Measurements from ENCODE around the gene MEIS1. TPM values are rescaled to one million over a fixed set of nuclear protein-coding genes. Genes with fewer than 3 reads are reported as not detected.
A peak's percentile ranks its signal among the peaks of the same experiment; 100 is the strongest.

Gene MEIS1
- total and polyA plus RNA-seq, 2 experiments from 2014 or later = 0.16 to 0.28 TPM

DNA sequence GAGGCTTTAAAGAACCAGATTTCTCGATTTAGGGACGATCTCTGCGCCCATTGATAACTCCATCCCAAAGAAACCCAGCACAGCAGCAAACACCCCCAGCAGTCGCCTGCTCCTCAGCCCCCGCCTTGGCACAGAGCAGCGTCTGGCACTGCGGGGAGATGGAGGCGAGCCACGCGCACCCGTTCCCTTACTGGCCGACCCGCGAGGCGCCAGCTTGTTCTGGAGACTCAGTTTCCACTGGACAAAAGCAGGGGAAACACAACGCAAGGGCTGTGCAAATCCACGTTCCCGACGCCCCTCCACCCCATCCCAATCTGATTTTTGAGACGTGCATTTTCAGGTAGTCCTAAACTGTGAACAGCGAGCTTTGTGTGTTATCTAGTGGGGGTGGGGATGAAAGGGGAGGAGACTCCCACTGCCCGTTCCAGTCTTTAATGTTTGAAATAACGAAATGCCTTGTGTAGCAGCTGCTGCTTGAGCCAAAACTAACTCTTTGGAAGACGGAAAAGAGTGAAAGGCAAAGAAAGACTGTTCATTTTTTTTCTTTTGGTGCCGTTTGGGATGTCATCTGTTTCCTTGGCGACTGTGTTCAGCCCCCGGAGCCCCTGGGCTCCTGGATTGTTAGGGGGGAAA, 143.2 kb downstream of the MEIS1 start (continued):
- TF ChIP-seq, protein P1, sequence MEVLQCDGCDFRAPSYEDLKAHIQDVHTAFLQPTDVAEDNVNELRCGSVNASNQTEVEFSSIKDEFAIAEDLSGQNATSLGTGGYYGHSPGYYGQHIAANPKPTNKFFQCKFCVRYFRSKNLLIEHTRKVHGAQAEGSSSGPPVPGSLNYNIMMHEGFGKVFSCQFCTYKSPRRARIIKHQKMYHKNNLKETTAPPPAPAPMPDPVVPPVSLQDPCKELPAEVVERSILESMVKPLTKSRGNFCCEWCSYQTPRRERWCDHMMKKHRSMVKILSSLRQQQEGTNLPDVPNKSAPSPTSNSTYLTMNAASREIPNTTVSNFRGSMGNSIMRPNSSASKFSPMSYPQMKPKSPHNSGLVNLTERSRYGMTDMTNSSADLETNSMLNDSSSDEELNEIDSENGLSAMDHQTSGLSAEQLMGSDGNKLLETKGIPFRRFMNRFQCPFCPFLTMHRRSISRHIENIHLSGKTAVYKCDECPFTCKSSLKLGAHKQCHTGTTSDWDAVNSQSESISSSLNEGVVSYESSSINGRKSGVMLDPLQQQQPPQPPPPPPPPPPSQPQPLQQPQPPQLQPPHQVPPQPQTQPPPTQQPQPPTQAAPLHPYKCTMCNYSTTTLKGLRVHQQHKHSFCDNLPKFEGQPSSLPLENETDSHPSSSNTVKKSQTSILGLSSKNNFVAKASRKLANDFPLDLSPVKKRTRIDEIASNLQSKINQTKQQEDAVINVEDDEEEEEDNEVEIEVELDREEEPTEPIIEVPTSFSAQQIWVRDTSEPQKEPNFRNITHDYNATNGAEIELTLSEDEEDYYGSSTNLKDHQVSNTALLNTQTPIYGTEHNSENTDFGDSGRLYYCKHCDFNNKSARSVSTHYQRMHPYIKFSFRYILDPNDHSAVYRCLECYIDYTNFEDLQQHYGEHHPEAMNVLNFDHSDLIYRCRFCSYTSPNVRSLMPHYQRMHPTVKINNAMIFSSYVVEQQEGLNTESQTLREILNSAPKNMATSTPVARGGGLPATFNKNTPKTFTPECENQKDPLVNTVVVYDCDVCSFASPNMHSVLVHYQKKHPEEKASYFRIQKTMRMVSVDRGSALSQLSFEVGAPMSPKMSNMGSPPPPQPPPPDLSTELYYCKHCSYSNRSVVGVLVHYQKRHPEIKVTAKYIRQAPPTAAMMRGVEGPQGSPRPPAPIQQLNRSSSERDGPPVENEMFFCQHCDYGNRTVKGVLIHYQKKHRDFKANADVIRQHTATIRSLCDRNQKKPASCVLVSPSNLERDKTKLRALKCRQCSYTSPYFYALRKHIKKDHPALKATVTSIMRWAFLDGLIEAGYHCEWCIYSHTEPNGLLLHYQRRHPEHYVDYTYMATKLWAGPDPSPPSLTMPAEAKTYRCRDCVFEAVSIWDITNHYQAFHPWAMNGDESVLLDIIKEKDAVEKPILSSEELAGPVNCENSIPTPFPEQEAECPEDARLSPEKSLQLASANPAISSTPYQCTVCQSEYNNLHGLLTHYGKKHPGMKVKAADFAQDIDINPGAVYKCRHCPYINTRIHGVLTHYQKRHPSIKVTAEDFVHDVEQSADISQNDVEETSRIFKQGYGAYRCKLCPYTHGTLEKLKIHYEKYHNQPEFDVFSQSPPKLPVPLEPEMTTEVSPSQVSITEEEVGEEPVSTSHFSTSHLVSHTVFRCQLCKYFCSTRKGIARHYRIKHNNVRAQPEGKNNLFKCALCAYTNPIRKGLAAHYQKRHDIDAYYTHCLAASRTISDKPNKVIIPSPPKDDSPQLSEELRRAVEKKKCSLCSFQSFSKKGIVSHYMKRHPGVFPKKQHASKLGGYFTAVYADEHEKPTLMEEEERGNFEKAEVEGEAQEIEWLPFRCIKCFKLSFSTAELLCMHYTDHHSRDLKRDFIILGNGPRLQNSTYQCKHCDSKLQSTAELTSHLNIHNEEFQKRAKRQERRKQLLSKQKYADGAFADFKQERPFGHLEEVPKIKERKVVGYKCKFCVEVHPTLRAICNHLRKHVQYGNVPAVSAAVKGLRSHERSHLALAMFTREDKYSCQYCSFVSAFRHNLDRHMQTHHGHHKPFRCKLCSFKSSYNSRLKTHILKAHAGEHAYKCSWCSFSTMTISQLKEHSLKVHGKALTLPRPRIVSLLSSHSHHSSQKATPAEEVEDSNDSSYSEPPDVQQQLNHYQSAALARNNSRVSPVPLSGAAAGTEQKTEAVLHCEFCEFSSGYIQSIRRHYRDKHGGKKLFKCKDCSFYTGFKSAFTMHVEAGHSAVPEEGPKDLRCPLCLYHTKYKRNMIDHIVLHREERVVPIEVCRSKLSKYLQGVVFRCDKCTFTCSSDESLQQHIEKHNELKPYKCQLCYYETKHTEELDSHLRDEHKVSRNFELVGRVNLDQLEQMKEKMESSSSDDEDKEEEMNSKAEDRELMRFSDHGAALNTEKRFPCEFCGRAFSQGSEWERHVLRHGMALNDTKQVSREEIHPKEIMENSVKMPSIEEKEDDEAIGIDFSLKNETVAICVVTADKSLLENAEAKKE (CRISPR knock-in tag; IDR thresholded peaks at IDR 0.05) = no peak
- no peak for TF ChIP-seq ZNF331 (CRISPR knock-in tag; IDR thresholded peaks at IDR 0.05; ENCODE audit: low read depth)

GRCh38 chr2:66578687-66579106, 143.8 kb downstream of the MEIS1 start:
- Histone ChIP-seq H3K4me2 (peak overlapping the region; percentile 86), H3K27ac (ENCODE audit: low read depth) (no peak overlapping the region)

More at GRCh38 chr2:66578687-66579106, 143.8 kb downstream of the MEIS1 start:
- TF ChIP-seq, protein P2, sequence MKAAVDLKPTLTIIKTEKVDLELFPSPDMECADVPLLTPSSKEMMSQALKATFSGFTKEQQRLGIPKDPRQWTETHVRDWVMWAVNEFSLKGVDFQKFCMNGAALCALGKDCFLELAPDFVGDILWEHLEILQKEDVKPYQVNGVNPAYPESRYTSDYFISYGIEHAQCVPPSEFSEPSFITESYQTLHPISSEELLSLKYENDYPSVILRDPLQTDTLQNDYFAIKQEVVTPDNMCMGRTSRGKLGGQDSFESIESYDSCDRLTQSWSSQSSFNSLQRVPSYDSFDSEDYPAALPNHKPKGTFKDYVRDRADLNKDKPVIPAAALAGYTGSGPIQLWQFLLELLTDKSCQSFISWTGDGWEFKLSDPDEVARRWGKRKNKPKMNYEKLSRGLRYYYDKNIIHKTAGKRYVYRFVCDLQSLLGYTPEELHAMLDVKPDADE (IDR thresholded peaks at IDR 0.05) = no peak
- peak; percentile 75 for TF ChIP-seq EZH2 (IDR thresholded peaks at IDR 0.05; ENCODE audit: low read depth, unreplicated experiment)
- H3K27ac Mint-ChIP-seq = no peak overlapping the region
- peaks cover 4% of the 10 kb centered on the region; the same call in 2 of the 3 replicates for H3K9me3 Mint-ChIP-seq
- Histone ChIP-seq H3K36me3 (ENCODE audit: insufficient read depth) (no peaks in the 10 kb centered on the region), H3K79me2 (replicated peaks; ENCODE audit: insufficient read depth) (no peaks in the 10 kb centered on the region), H3K27me3 (ENCODE audit: insufficient read depth) (peaks cover 87% of the 10 kb centered on the region), H2AFZ (no peak overlapping the region), H3K4me1 (ENCODE audit: insufficient read depth) (peaks cover 44% of the 10 kb centered on the region), H3K4me3 (peak overlapping the region; percentile 61), H4K20me1 (replicated peaks; ENCODE audit: insufficient read depth) (peaks cover 6% of the 10 kb centered on the region; the same call in 1 of the 2 replicates), H3F3A (replicated peaks; ENCODE audit: low read depth) (peaks cover 5% of the 10 kb centered on the region; the same call in 1 of the 2 replicates), H3K9me2 (ENCODE audit: insufficient read depth) (no peaks in the 10 kb centered on the region)
- H3K4me3 Mint-ChIP-seq = peak overlapping the region; percentile 74
- H3K27me3 Mint-ChIP-seq (ENCODE audit: insufficient read depth, low read depth, poor library complexity) = peaks cover 15% of the 10 kb centered on the region
- H3K36me3 Mint-ChIP-seq (ENCODE audit: low read depth) = no peaks in the 10 kb centered on the region
- peaks cover 30% of the 10 kb centered on the region for H3K4me1 Mint-ChIP-seq
- no peak for ATAC-seq
- DNase-seq (ENCODE audit: low spot score) = no peak
